Upper lobe of left lung (tissue), 4 donors: ENCODE data around the gene EXOC8.

Experiments
- EP300 ChIP-seq, 4 donors: sonication (generic); formaldehyde crosslinking; IDR thresholded peaks; one replicate each; pipeline ENCODE4 v1.5.1; 2017; ENCODE audit warnings: antibody characterized with exemption in 4 of 4, control low read depth in 2 of 4
- POLR2A ChIP-seq, 4 donors: fragments of 450-650 bp; IDR thresholded peaks; one replicate each; pipeline ENCODE4 v1.5.1; 2016 to 2017; ENCODE audit warnings: antibody characterized with exemption in 4 of 4, mild to moderate bottlenecking in 2 of 4
- POLR2AphosphoS5 ChIP-seq, 2 donors: sonication (generic); formaldehyde crosslinking; IDR thresholded peaks; one replicate each; pipeline ENCODE4 v1.5.1; 2017; ENCODE audit warnings: antibody characterized with exemption in 2 of 2
- TF ChIP-seq, protein P1 (sequence below), 6 experiments: fragments of 450-650 bp in 4 of 6; fragments of 200-600 bp in 2 of 6; sonication (generic) in 2 of 6; IDR thresholded peaks; one replicate each; pipeline ENCODE4 v1.5.1; 2016 to 2019; ENCODE audit warnings: antibody characterized with exemption in 6 of 6

DNA sequence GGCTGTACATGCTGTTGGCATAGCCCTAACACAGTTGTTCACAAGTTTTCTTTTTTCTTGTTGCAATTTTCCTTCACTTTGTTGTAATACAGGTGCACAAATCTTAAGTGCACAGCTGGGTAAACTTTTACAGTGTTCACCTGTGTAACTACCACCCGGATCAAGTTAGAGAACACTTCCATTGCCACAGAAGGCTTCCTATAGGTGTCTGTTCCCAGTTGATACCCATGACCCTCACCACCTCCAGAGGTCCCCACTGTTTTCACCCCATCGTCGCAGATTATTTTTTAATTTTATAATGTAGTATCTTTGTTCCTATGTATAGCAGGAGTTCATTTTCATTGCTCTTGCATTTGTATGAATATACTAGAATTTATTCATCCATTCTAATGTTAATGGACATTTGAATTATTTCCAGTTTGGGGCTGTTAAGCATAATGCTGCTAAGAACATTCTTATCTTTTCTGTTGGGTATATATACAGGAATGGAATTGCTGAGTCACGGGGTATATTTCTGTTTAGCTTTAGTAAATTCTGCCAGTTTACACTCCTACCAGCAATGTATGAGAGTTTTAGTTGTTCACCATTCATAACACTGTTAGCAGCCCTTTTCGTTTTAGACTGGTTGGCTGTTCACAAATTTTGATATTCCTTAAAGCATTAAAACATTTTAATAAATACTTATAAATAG, 16.8 kb upstream of the EXOC8 start:
- TF ChIP-seq POLR2A (IDR thresholded peaks at IDR 0.05) (no peak), EP300 (IDR thresholded peaks at IDR 0.05) (no peak), POLR2AphosphoS5 (IDR thresholded peaks at IDR 0.05) (no peak)
- TF ChIP-seq, protein P1, sequence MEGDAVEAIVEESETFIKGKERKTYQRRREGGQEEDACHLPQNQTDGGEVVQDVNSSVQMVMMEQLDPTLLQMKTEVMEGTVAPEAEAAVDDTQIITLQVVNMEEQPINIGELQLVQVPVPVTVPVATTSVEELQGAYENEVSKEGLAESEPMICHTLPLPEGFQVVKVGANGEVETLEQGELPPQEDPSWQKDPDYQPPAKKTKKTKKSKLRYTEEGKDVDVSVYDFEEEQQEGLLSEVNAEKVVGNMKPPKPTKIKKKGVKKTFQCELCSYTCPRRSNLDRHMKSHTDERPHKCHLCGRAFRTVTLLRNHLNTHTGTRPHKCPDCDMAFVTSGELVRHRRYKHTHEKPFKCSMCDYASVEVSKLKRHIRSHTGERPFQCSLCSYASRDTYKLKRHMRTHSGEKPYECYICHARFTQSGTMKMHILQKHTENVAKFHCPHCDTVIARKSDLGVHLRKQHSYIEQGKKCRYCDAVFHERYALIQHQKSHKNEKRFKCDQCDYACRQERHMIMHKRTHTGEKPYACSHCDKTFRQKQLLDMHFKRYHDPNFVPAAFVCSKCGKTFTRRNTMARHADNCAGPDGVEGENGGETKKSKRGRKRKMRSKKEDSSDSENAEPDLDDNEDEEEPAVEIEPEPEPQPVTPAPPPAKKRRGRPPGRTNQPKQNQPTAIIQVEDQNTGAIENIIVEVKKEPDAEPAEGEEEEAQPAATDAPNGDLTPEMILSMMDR (IDR thresholded peaks at IDR 0.05) = no peak
